GM12872 (cell line): ENCODE data around the gene TGFB1I1.

Experiments
- TF ChIP-seq, protein P1 (sequence below): IDR thresholded peaks from 3 replicates; pipeline ENCODE4 v1.5.1; 2011; ENCODE audit warnings: low read depth, mild to moderate bottlenecking, low read length, moderate library complexity; ENCODE audit not compliant: insufficient read depth

Gene TGFB1I1

DNA sequence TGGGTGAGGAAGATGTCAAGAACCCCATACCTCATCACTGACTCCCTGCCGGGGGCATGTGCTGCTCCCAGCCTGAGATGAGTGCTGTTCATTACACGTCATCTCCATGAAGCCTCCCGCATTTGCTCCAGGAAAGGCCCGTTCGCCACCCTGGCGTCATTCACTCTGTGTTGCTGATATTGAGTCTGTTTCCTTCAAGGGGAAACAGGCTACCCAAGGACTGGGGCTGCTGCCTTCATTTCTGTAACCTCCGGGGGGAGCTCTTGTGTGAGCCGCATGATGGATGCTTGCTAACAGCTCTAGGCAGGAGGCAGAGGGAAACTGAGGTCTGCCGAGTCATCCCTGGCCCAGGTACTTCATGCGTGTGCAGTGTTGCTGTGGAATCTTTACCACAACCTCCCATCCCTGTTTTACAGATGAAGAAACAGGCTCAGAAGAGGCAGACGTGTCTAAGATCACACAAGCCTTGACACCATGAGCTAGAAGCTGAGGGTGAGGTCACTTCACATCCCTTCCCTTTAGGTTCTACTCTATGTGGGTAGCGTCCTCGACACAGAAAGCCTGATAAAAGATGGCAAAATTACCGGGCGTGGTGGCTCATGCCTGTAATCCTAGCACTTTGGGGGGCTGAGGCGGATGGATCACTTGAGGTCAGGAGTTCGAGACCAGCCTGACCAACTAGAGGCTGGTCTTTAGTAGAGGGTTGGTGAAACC lies 16.2 kb upstream of the TGFB1I1 start:
- TF ChIP-seq, protein P1, sequence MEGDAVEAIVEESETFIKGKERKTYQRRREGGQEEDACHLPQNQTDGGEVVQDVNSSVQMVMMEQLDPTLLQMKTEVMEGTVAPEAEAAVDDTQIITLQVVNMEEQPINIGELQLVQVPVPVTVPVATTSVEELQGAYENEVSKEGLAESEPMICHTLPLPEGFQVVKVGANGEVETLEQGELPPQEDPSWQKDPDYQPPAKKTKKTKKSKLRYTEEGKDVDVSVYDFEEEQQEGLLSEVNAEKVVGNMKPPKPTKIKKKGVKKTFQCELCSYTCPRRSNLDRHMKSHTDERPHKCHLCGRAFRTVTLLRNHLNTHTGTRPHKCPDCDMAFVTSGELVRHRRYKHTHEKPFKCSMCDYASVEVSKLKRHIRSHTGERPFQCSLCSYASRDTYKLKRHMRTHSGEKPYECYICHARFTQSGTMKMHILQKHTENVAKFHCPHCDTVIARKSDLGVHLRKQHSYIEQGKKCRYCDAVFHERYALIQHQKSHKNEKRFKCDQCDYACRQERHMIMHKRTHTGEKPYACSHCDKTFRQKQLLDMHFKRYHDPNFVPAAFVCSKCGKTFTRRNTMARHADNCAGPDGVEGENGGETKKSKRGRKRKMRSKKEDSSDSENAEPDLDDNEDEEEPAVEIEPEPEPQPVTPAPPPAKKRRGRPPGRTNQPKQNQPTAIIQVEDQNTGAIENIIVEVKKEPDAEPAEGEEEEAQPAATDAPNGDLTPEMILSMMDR = peak; percentile 48

DNA sequence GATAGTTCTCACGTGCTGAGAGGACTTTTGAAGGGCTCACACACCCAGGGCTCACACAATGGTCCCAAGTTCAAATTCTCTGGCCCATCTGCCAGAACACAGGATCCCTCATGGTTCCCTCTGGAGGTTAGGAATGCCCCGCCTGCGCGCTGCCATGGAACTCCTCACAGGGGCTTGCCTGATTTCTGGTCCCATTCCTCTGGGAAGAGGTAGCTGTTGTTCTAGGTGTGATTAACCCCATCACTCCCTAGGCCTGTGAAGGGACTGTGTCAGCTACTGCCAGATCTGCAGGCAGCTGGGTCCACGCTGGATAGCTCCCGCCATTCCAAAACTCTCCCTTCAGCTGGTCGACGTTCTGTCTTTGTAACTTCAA lies 15.0 kb upstream of the TGFB1I1 start:
- TF ChIP-seq, protein P1 = no peak

DNA sequence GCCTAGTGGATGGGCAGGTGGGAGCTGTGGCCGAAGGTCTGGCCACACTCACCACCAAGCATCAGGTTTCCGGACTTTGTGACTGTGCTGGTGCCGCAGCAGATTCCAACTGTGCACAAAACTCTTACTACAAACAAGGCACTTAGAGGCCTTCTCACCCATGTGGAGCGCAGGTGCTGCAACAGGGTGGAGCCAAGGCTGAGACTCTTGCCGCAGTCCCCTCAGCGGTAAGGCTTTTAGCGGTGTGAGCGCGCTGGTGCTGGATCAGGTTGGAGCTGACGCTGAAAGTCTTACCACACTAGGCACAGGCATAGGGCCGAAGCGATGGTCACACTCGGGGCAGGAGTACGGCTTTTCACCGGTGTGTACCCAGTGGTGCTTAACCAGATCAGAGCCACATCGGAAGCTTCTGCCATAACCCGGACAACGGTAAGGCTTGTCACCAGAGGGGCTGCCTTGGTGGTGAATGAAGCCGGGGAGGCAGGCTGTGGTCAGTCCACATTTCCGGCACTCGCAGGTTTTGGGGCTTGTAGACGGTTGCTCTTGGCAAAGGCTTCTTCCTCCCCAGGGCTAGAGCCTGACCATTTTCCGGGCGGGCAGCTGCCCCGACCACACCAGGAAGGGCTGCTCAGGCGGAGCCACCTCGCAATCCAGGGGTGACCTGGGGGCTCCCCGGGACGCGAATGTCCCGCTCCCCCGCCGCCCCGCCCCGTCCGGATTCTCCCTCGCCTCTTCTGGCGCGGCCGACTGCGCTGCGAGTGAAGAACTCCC lies 13.7 kb upstream of the TGFB1I1 start:
- TF ChIP-seq, protein P1 = peak; percentile 58

DNA sequence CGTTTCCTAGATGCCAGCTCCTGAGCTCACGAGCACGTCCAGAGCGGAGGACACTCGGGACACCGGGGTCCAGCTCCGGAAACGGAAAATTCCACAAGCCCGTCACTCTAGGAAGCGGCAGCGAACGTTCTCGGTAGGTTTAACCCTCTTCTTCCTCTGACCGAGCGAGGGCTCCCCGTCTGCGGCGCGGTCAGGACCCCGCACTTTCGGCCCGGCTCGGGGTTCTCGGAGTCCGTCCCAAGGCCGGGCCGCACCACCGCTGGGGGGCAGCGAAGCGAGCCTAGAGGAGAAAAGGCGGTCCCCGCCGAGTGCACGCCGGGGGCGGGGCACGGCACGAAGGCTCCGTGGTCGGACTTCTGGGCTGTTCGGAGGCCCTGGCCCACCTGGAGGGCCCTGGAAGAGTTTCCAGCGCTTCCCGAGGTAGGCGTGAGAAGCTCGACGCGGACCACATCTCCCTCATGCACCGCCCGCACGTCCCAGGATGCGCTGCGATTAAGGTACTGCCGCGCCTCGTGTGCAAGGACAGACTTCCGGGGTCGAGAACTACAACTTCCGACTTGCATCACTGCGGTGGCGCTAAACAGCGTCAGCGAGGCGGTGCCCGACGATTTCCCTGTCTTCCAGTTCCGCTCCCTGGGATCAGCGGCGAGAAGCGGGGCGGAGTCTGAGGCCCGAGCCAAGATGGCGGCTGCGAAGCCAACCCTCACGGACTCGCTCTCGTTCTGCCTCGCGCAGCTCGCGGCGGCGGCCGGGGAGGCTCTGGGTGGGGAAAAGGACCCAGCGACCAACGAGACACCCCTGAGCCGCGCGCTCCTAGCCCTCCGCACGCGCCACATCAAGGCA lies 12.9 kb upstream of the TGFB1I1 start, which contains the start of gene ARMC5:
Gene ARMC5, plus strand, starts transcription at position 658 of the 843 bp plus-strand sequence. Its CDS starts 24 bp downstream, at position 682.
- TF ChIP-seq, protein P1 = peak; percentile 63

DNA sequence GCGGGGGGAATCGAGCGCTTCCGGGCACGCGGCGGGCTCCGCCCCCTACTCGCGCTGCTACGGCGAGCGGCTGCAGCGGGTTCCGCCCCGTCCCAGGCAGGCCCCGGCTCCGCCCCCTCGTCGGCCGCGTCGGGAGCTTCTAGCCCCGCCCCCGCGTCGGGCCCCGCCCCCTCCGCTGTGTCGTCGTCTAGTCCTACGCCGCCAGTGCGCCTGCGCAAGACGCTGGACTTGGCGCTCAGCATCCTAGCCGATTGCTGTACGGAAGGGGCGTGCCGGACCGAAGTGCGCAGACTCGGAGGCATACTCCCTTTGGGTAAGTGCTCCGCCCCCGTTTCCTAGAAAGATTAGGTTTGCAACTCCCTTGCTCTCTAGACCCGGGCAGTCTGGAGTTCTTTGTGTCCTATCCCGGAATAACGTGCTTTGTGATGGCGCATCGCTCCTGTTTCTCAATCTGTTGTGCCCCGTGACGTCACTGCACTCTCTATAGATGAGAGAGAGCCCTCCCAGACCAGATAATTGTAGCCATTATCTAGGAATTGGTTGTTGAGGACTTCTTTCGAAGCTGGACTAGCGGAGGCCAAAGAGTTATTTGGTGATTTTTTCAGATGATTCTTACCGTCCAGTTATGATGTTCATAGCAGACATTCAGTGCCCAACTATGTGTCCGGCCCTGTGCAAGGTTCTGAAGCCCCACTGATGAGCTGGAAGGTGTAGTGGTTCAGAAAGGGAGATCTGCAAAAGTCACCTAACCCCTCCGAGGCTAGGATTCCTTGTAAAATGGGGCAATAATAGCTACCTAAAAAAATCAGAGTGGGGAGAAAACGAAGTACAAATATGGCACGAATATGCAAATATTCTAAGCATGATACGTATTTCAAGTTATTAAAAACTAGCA lies 12.0 kb upstream of the TGFB1I1 start:
- TF ChIP-seq, protein P1 = no peak

DNA sequence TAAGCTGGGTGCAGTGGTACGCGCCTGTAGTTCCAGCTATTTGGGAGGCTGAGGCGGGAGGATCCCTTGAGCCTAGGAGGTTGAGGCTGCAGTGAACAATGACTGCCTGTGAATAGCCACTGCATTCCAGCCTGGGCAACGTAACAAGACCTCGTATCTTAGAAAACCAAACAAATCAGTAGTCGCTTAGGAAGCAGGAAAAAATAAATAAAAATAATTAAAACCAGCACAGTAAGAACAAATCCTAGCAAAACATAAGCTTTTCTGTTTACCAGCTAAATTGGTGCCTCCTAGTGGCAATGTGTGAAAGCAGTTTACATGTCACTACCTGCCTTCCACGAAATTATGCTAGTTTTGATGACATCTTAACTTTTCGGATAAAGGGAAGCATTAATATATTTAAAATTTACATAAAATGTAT lies 11.4 kb upstream of the TGFB1I1 start:
- TF ChIP-seq, protein P1 = peak; percentile 66
